HG03565 (cell line): ENCODE results near the gene PAFAH1B1.
A peak's percentile ranks its signal among the peaks of the same experiment; 100 is the strongest.

ENCODE experiments used
- ATAC-seq: cut with Tn5 transposase; IDR thresholded peaks from one replicate; pipeline ENCODE4 v1.9.1; 2021; ENCODE audit warnings: mild to moderate bottlenecking, moderate library complexity; ENCODE audit not compliant: unreplicated experiment

PAFAH1B1 gene

DNA sequence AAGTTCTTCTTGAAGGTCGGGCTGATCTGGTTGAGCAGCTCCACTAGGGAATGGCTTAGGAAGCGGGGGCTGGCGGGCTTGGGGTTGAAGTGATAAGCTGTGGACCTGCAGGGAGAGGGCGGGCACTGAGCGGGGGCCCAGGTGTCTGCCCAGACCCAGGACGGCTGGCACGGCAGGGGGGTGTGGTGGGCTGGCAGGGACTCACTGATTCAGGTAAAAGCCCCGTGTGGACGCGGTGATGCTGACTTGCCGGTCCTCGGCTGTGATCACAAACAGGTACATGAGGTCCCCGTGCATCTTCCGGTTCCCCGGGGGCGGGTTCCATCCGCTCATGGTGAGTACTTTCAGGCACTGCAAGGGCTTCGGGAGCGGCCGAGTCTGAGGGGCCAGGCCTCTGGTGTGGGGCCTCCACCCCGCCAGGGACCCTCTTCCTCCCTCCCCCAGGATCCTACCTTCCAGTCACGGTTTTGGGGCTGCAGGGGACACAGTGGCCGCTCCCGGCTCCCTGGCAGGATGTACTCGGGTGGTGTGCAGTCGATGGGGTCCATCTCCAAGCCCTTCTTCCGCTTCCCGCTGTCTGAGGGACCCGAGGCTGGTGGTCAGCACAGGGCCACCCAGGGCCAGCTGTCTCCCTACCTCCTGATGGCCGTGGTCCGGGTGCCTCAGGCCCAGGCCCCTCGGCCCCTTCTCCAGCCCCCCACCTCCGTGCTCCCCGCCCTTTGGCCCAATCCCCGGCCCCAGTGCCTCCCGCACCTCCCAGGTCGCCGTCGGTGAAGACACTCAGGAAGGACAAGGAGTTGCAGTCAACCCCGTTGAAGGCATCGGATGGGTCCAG is 107.9 kb downstream of the PAFAH1B1 start:
- ATAC-seq, result no peak

DNA sequence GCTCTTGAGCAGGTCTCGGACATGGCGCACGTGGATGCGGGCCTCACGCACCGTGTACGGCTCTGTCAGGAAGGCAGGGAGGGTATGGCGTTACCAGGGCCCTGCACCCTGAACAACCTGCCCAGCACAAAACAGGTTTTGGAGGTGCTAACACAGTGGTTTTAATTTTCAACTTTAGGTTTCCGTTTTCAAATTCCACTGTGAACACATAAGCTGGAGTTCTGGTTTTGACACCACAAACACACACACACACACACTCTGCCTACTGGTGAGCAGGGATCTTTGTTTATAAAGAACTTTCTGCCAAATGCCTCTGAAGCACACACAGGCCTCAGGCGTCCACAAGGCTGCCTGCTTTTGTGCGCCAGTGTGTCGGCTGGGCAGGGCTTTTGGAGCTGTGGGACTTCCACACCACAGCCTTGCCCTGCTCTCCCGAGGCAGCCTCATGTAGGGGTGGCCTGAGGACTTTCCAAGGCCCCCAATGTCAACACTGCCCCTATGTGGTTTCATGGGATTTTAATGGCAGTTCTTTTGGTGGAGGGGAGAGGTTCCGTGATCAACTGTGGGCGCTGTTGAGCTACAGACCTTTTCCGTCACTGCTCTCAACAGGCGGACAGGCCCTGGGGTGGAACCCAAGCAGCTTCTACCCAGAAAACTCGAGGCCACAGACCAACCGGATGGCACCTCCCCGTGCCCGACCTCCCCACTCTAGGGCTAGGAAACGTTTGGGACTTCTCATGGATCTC is 108.7 kb downstream of the PAFAH1B1 start:
- ATAC-seq, result no peak

- no peak for ATAC-seq
Measured at GRCh38 chr17:2703181-2703580, 109.7 kb downstream of the PAFAH1B1 start.

- ATAC-seq, result no peak
Measured at GRCh38 chr17:2703606-2704005, 110.2 kb downstream of the PAFAH1B1 start.

DNA sequence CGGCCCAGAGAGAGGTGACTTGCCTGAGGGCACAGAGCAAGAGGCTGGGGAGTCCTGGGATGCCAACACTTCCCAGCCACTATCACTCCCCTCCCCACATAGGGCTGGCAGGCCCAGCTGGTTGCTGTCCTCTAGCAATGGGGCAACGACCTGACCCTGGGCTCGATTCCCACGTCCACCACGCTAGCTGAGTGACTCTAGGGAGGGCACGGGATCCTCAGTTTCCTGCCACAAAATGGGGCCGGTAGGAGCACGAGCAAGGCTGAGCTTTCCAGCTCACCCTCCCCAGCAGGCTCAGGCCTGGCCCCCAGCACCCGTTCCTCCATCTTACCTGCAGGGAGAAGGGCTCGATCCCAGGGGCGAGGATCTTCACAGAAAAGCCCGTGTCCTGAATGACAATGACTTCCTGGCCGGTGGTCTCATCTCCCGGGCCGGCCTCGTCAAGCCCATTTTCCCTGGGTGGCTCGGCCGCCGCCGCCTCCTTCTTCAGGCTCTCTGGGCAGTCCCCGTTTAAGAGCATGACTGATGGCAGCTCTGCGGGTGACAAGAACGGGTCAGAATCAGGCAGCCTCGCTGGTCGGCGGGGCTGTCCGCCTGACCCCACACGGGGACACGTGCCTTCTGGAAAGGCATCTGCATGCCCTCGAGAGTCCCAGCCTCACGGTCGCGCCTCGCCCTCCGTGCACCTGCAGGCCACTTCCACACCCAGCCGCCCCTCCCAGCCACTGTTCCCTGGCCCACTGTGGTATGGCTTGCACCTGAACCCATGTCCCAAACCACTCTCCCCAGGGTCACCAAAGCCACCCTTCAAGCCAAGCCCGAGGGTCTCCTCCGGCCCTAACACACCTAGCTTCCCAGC is 110.8 kb downstream of the PAFAH1B1 start:
- no peak for ATAC-seq

- no peak for ATAC-seq
Measured at GRCh38 chr17:2704890-2705248, 111.4 kb downstream of the PAFAH1B1 start.

DNA sequence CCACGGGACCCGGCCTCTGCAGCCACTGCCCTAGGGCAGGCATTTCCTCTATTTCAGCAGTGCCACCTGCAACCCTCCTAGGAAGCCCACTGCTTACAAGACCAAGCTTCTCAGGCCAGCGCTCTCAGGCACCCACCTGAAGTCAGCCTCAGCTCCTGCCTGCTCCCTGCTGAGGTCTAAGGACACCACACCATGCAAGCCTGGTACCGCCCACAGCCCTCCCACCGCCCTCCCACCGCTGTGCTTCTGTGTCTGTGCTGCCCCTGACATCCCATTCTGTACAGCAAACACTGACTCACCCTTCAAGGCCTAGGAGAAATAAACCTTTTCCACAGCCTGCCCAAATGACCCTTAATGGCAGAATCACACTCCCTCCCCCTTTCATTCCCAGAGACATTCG is 111.8 kb downstream of the PAFAH1B1 start:
- ATAC-seq, result no peak

- no peak for ATAC-seq
Measured at GRCh38 chr17:2705888-2706795, 112.7 kb downstream of the PAFAH1B1 start.

DNA sequence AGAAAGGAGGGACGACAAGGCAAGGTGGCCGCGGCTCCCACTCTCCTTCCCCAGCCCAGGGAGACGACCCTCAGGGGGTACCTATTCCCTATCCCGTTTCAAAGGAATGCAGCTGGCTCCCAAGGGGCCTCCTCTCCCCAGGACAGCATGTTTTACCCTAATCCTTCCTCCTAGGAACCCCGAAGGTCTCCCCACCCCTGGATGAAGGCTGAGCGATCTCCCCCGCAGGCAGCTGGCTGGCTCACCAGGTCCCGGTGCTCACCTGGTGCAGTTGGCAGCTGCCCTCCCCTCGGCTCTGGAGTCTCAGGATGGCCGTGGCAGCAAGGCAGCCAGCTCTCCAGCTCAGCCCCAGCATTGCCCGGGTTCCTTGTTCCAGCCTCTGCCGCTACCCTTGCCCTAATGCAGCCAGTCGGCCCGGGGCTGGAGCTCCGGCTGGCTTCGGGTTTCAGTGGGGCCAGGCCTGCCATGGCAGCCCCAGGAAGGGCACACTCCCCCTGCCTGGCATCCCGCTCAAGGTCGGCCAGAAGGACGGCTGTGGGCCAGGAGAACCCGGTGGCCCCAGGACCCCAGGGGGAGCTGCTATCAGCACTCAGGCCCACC is 113.6 kb downstream of the PAFAH1B1 start:
- ATAC-seq, result no peak

DNA sequence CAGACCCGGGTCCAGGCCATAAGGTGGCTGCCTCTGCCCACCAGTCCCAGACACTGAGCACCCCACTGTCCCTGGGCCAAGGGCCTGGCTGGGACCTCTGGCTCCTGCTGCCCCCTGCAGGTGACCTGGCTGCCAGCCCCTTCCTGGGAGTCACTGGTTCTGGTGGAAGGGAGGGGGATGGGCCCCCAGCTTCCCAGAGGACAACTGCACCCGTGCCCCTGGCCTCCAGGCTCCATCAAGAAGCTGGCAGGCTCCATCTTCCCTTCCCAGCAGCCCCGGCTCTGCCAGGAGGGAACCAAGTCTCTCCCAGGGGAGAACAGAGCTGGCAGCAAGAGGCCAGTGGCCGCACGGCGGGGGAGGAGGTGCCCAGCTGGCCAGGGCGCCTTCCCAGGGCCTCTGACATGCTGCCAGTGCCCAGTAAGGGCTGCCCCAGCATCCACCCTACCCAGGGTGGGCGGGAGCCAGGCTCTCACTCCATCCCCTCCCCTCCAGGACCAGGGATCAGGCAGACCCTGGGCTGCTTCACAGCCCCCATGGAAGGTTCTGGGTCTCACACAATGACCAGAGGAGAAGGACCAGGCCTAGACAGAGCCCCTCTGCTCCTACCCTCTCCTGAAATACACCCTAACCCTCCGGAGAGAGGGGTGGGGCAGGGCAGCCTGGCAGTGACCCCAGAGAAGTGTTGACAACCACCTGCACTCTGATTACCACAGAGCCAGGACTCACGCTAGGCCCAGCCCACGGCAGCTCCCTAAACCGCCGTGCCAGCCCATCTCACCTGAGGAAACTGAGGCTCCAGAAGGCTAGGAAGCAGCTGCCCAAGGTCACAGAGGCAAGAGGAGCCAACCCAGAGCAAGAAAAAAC is 114.5 kb downstream of the PAFAH1B1 start:
- no peak for ATAC-seq

- ATAC-seq, result no peak
Measured at GRCh38 chr17:2708585-2709182, 115.2 kb downstream of the PAFAH1B1 start.

- ATAC-seq, result no peak
Measured at GRCh38 chr17:2709183-2709661, 115.8 kb downstream of the PAFAH1B1 start.

DNA sequence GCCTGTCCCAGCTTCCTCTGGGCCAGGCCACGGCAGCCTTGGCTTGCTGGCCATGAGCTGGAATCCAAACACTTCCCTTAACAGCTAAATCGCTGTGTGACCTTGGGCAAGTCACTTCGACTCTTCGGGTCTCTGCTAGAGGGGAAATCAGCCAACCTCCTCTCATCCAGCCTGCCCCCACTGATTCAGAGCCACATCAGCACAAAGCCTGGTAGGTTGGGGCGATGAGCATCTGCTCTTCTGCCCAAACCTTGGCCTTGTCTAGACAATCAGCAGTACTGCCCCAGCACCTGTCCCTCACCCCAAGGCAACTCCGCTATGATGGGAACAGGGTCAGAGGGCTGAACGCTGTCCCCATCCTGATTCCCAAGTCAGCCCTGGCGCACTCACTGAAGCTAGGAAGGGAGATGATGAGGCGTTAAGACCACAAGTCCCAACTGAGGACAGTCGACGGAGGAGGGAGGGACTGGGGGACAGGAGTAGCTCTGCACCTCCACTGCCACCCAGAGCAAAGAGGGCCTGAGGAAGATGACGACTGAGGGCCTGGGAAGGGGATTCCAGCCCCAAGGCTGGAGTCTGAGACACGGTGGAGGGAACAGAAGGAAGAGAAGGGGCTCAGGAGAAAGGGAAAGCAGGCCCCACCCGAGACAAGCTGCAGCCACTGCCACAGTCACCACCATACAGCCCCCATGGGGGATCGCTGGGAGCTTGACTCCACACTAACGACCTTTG is 116.8 kb downstream of the PAFAH1B1 start:
- ATAC-seq, result no peak

GRCh38 chr17:2710803-2711607 is 117.6 kb downstream of the PAFAH1B1 start:
- ATAC-seq, result peak; percentile 12

GRCh38 chr17:2711608-2712299 is 118.3 kb downstream of the PAFAH1B1 start, which contains the start of gene CLUH:
Gene CLUH, minus strand, starts transcription at chr17:2711764. Its CDS starts 103 bp downstream, at chr17:2711661.
- peak; percentile 64 for ATAC-seq
